GM12878 (cell line): Measurements from ENCODE around the gene PSPC1. TPM values are rescaled to one million over a fixed set of nuclear protein-coding genes. Genes with fewer than 3 reads are reported as not detected.

ENCODE experiments used
- ATAC-seq: fragments of 200-7000 bp; cut with Tn5 transposase; 3 replicates; pipeline ENCODE4 v1.9.1; 2020; ENCODE audit warnings: mild to moderate bottlenecking, moderate library complexity
- BruUV-seq: library from RNA; stranded (reverse); fragments of 400-500 nt; replicated peaks from 2 replicates; lab custom pipeline; 2021; lab: Mats Ljungman, UMichigan
- CTCF ChIA-PET: fragments of 300-600 bp; sonication (Branson Sonifier 250); formaldehyde crosslinking; extraction: SDS; loops from one replicate; lab custom pipeline; 2021; ENCODE audit warnings: inconsistent platforms; lab: Yijun Ruan, JAX
- POLR2A ChIA-PET: fragments of 350-600 bp; formaldehyde crosslinking; extraction: SDS; loops from one replicate; lab custom pipeline; 2021; ENCODE audit warnings: inconsistent platforms; lab: Charles Lee
- RAD21 ChIA-PET: fragments of 300-600 bp; sonication (Branson Sonifier 250); formaldehyde crosslinking; loops from one replicate; lab custom pipeline; 2023; ENCODE audit warnings: antibody characterized with exemption; ENCODE audit not compliant: unreplicated experiment; lab: Charles Lee
- SMC1A ChIA-PET: fragments of 300-600 bp; sonication (Branson Sonifier 250); formaldehyde crosslinking; loops from one replicate; lab custom pipeline; 2023; ENCODE audit not compliant: unreplicated experiment, uncharacterized antibody; lab: Charles Lee
- DNase-seq: peaks from one replicate; pipeline ENCODE4 v3.0.0-alpha.2; 2011; ENCODE audit warnings: low read depth, low spot score
- FAIRE-seq: peaks from 3 replicates; lab custom pipeline; 2011; peaks lifted over from hg19 to GRCh38; lab: Jason Lieb, UNC
- H2AFZ ChIP-seq: 2 replicates; pipeline ENCODE4 v1.6.0; 2011; ENCODE audit warnings: low read depth, low read length, control low read depth; ENCODE audit not compliant: control insufficient read depth
- H3K27ac ChIP-seq: 2 replicates; pipeline ENCODE4 v1.5.1; 2011; ENCODE audit warnings: control low read depth; ENCODE audit not compliant: control insufficient read depth, insufficient read depth
- H3K27me3 ChIP-seq, 2 experiments: replicated peaks in 1 of 2; 2 replicates each; pipeline versions ENCODE4 v1.6.0 to v1.6.1; 2011; ENCODE audit warnings: low read length in 1 of 2; ENCODE audit not compliant: control insufficient read depth in 2 of 2, insufficient read depth in 2 of 2
- H3K36me3 ChIP-seq, 2 experiments: 2 replicates each; pipeline ENCODE4 v1.5.1; 2011; ENCODE audit warnings: low read length in 1 of 2; ENCODE audit not compliant: control insufficient read depth in 2 of 2, insufficient read depth in 2 of 2
- H3K4me1 ChIP-seq: 2 replicates; pipeline ENCODE4 v1.6.1; 2011; ENCODE audit warnings: mild to moderate bottlenecking, low read length, moderate library complexity, mixed read lengths; ENCODE audit not compliant: control insufficient read depth, insufficient read depth
- H3K4me2 ChIP-seq: 2 replicates; pipeline ENCODE4 v1.6.0; 2011; ENCODE audit warnings: control low read depth; ENCODE audit not compliant: control insufficient read depth, insufficient read depth
- H3K4me3 ChIP-seq: fragments of 200-600 bp; sonication (generic); 2 replicates; pipeline ENCODE4 v1.5.1; 2016
- H3K79me2 ChIP-seq: 2 replicates; pipeline ENCODE4 v1.6.0; 2011; ENCODE audit warnings: low read length; ENCODE audit not compliant: control insufficient read depth, insufficient read depth
- H3K9ac ChIP-seq: 2 replicates; pipeline ENCODE4 v1.8.0; 2011; ENCODE audit warnings: low read length, control low read depth, mixed read lengths; ENCODE audit not compliant: control insufficient read depth, insufficient read depth
- H3K9me3 ChIP-seq: replicated peaks from 3 replicates; pipeline ENCODE4 v1.5.1; 2011; ENCODE audit warnings: mild to moderate bottlenecking, low read length; ENCODE audit not compliant: control insufficient read depth, insufficient read depth
- H4K20me1 ChIP-seq: 2 replicates; pipeline ENCODE4 v1.6.0; 2011; ENCODE audit not compliant: control insufficient read depth, insufficient read depth
- ATF2 ChIP-seq: IDR thresholded peaks from 2 replicates; pipeline ENCODE4 v1.6.1; 2012; ENCODE audit warnings: low read length, inconsistent platforms
- BCL11A ChIP-seq: IDR thresholded peaks from 2 replicates; pipeline ENCODE4 v1.6.1; 2011; ENCODE audit warnings: low read depth, low read length
- CBFB ChIP-seq: IDR thresholded peaks from 2 replicates; pipeline ENCODE4 v1.6.1; 2016; ENCODE audit warnings: antibody characterized with exemption, low read depth
- CUX1 ChIP-seq: IDR thresholded peaks from 2 replicates; pipeline ENCODE4 v1.6.1; 2012; ENCODE audit warnings: improper control_type of control experiment, low read depth, low read length; ENCODE audit not compliant: insufficient replicate concordance
- IRF4 ChIP-seq: IDR thresholded peaks from 2 replicates; pipeline ENCODE4 v1.6.1; 2011; ENCODE audit warnings: low read depth, low read length
- POLR2AphosphoS2 ChIP-seq: IDR thresholded peaks from 2 replicates; pipeline ENCODE4 v1.6.1; 2011; ENCODE audit warnings: low read depth, mild to moderate bottlenecking, low read length, improper control_type of control experiment, moderate library complexity
- RELB ChIP-seq: fragments of 450-650 bp; IDR thresholded peaks from 2 replicates; pipeline ENCODE4 v1.6.1; 2017; ENCODE audit warnings: low read depth, mild to moderate bottlenecking, moderate library complexity
- ZNF687 ChIP-seq: fragments of 450-650 bp; IDR thresholded peaks from 2 replicates; pipeline ENCODE4 v1.6.1; 2017; ENCODE audit warnings: mild to moderate bottlenecking, moderate library complexity
- WGBS: methylation state at CpG from one replicate; pipeline ENCODE4 v1.1.6; 2016; ENCODE audit warnings: low lambda C conversion rate; ENCODE audit not compliant: insufficient replicate concordance, insufficient coverage; ENCODE audit errors: missing lambda C conversion rate; 5-methylcytosine and 5-hydroxymethylcytosine counted together
- in situ Hi-C: fragments of 300-500 bp; cut with MboI; formaldehyde crosslinking; loops from 9 replicates; pipeline ENCODE4 v1.14.3; 2018; ENCODE audit warnings: mixed read lengths
- intact Hi-C: fragments of 100-400 bp; cut with micrococcal nuclease; formaldehyde crosslinking; loops from one replicate; pipeline ENCODE4 v1.14.2; 2022; ENCODE audit not compliant: unreplicated experiment
- polyA plus RNA-seq, 11 experiments: library from polyadenylated mRNA; depleted of rRNA in 4 of 11; unstranded in 6 of 11; stranded (reverse) in 5 of 11; fragments of >200 nt; fragmentation: Nextera tagmentation in 4 of 11; fragmentation: Illumina TruSeq in 1 of 11; extraction: Ambion mirVana in 4 of 11; extraction: Trizol in 1 of 11; gene quantifications; 1 replicate in 1 of 11; 2 replicates in 10 of 11; pipeline versions ENCODE4 v1.2.1 to v1.2.3, GENCODE V29; 2011 to 2016; ENCODE audit warnings: inconsistent platforms in 2 of 11, missing spikeins in 2 of 11, low read depth in 1 of 11
- total RNA-seq, 4 experiments: library from RNA; depleted of rRNA in 3 of 4; stranded (reverse); fragments of >200 nt in 3 of 4; fragmentation: Illumina TruSeq in 1 of 4; extraction: Trizol in 1 of 4; gene quantifications; 2 replicates each; pipeline versions ENCODE4 v1.2.1 to v1.2.3, GENCODE V29; 2013 to 2021

Gene PSPC1
- total and polyA plus RNA-seq, 10 of the 15 experiments (the other 5 are each of a cell fraction or from before 2014, with no cell fraction given) = 17.7 to 76.3 (median 66.8) TPM

GRCh38 chr13:19664481-19665230 is 118.1 kb downstream of the PSPC1 start (continued):
- no peak for TF ChIP-seq CUX1

GRCh38 chr13:19663416-19663979 is 119.2 kb downstream of the PSPC1 start:
- Histone ChIP-seq H4K20me1 (no peaks in the 10 kb centered on the region), H3K36me3 (peaks cover 10 to 37% of the 10 kb centered on the region in 2 experiments), H3K4me2 (no peak overlapping the region), H3K9ac (no peak overlapping the region), H2AFZ (no peak overlapping the region), H3K4me3 (no peak overlapping the region), H3K79me2 (no peaks in the 10 kb centered on the region), H3K4me1 (no peaks in the 10 kb centered on the region), H3K27ac (no peak overlapping the region), H3K9me3 (no peaks in the 10 kb centered on the region), H3K27me3 (no peaks in the 10 kb centered on the region)
- ChIA-PET CTCF (no interaction called here), RAD21 (no interaction called here), POLR2A (no interaction called here), SMC1A (no interaction called here)
- BruUV-seq = no TSS peak
- in situ Hi-C loops = no loop called here
- intact Hi-C loops = no loop called here
- WGBS = 88% methylated on average over 13 of the region's 13 CpGs
- DNase-seq (no peak), ATAC-seq (no peak), FAIRE-seq (no peak)
- TF ChIP-seq RELB (no peak), BCL11A (no peak), ATF2 (no peak), POLR2AphosphoS2 (no peak), ZNF687 (no peak), CBFB (no peak), IRF4 (no peak)
